ENCODE data around the gene ULBP1.
"Not testable (repeated sequence)": the region's sequence is repeated elsewhere in the genome, so short reads cannot be mapped to it uniquely, and the experiment has no call there.

ULBP1 gene

GRCh38 chr6:150001295-150002008 is 37.7 kb downstream of the ULBP1 start:
- intact Hi-C loops (cut with DNase I), result no loop called here
- no peak for DNase-seq

GRCh38 chr6:150002710-150003109 is 39.0 kb downstream of the ULBP1 start:
- no peak for DNase-seq
- intact Hi-C loops (cut with DNase I), result no loop called here

- DNase-seq; intact Hi-C loops (cut with DNase I): not testable (repeated sequence)
Observed at GRCh38 chr6:150003599-150003998, 39.9 kb downstream of the ULBP1 start.

- no peak for DNase-seq
- intact Hi-C loops (cut with DNase I), result no loop called here
Observed at GRCh38 chr6:150004101-150004782, 40.5 kb downstream of the ULBP1 start.

DNA sequence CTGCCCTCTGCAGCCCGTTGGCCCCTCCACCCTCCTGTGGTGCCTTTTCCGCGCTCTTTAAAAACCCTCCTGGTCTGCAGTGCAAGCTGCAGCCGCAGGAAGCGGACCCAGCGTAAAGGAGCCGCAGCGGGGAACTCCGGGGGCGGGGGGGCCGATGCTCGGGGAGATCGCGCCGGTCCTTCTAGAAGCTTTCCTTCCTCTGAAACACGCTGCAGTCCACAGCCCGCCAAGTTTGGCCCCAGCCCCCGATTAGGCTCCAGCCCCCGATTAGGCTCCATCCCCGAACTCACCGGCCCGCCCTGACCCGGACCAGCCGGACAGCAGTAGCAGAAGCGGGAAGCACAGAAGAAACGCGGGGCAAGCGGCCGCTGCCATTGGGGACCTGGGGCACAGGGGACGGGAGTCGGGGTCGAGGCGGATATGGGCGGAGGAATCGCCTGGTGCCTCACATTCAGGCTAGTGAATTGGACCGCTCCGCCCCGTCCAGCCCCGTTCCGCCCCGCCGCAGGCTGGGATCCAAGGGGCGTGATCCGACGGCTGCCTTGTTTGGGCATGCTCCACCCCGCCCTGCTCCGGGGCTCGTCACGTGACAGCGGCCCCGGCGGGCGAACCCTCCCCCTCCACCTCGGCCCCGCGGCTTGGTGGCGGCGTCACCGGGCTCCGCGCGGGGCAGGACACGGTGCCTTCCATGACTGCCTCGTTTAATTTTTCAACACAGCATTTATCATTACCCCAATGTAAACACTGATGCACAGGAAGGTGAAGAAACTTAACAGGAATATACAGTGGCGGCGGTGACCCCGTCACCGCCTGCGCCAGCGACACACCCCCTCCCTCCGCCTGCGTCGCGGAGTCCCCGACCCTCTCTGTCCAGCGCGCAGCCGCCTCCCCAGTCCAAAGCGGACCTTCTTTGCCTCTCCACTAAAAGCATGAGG is 41.3 kb downstream of the ULBP1 start:
- intact Hi-C loops (cut with DNase I), result no loop called here

GRCh38 chr6:150005761-150006651 is 42.3 kb downstream of the ULBP1 start:
- peak in 1 of 10 donors; percentile 64 for DNase-seq
- intact Hi-C loops (cut with DNase I), result no loop called here

More for the DNA sequence above, 41.3 kb downstream of the ULBP1 start:
- DNase-seq, result peak; percentile 63 to 96 (median 78)

DNA sequence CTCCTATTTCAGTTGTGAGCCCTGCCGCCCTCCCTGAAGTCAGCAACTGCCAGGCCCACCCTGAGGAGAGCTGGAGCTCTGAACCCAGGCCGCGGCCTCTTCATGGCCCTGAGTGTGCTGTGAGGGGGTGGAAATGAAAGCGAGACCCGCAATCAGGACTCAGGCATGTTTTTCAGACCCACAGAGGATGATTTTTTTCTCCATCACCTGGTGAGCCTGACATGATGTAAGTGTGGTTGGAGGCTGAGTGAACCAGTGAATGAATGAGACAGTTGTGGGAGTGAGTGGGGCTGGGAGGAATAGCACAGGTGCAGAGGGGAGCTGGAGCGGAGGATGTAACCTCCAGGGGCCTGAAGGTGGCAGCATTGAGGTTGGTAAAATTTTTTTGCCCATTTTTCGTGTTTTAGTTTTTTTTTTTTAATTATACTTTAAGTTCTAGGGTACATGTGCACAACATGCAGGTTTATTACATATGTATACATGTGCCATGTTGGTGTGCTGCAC is 43.3 kb downstream of the ULBP1 start:
- intact Hi-C loops (cut with DNase I), result no loop called here
- DNase-seq, result peak in 1 of 10 donors; percentile 59

DNA sequence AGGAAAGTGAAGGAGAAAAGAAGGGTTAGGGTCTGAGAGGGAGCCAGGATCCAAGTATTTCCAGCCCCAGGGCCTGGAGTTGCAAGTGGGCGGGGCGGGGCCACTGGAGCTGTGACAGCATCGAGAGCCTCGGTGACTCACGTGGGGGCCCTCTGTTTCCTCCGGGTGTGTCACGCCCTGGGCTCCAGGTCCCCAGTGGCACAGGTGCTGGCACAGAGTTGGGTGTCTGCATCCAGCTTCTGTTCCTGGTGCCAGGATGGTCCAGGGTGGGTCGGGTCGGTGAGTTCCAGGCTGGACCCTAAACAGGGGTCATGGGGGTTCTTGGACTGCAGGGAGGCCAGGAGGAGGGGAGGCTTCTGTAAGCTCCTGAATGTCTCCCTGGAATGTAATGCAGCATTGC is 44.8 kb downstream of the ULBP1 start:
- intact Hi-C loops (cut with DNase I), result no loop called here

GRCh38 chr6:150012846-150013784 is 49.4 kb downstream of the ULBP1 start:
- peak in 1 of 10 donors; percentile 5 for DNase-seq
- intact Hi-C loops (cut with DNase I), result loop anchor here (10.0 kb wide), 1 partner anchor 468 kb away; the partner anchor contains the start of gene PPIL4

More for the DNA sequence above, 44.8 kb downstream of the ULBP1 start:
- peak in 1 of 10 donors; percentile 72 for DNase-seq

- DNase-seq, result not testable (repeated sequence)
- intact Hi-C loops (cut with DNase I), result loop anchor here (10.0 kb wide), 1 partner anchor 469 kb away; the partner anchor contains the start of gene PPIL4
Observed at GRCh38 chr6:150013785-150014622, 50.3 kb downstream of the ULBP1 start.

DNA sequence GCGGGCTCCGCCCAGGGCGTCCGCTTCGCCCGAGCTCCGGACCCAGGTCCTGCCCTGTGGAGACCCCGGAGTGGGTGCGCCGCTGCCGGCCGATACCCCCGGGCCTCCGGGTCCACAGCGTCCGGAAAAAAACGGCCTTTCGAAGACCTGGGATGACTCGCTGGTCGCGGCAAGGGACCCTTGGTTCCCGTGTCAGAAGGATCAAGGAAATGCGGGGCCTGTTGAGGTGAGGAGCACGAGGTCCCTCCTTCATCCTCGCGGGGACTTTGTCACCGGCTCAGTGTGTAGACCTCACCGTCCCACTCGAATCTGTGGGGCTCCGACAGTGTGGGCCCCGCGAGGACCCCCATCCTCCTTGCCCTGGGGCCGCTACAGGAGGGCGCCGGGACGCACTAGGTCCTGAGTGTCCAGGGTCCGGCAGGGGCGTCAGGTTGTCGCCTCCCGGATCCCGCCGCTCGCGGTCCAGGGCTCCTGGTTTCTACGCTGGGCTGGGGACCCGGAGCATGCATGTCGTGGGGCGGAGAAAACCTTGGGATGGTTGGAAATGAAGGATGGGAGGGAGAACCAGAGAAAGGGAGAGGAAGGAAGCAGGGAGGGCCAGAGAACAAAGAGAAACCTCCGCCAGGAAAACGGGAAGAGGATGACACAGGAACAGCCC is 51.0 kb downstream of the ULBP1 start:
- intact Hi-C loops (cut with DNase I), result loop anchor here (5.0 to 10.0 kb wide), 2 partner anchors 182 to 470 kb away; partner anchors contain the start of gene PPIL4
- DNase-seq, result not testable (repeated sequence)

DNA sequence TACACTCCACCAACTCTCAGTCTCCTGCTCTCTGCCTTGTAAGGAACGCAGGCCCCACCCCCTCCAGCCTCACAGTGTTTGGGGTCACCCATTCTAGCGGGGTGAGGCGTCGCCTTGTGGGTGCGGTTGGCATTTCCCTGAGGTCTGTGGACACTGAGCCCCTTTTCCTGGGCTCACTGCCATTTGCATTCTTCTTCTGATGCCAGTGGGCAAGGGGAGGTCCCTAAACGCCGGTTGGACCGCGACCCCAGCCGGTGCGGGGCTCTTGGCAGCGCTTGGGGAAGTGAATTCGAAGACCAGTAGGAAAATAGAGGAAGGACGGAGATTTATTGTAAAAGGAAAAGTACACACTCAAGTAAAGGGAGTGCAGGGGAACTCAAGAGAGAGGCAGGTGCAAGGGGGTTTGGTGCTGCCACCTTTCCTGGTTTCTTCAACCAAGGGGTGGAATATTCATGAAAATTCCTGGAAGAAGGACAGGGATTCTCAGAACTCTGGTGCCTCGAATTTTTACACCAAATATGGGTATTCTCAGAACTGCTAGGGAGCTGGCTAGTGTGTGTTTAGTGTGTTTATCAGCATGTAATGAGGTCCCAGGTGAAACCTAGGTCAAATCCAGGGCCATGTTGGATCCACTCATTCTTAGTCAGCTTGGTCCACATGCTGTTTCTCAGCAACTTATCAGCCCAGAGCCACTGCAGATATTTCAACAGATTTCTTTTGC is 51.7 kb downstream of the ULBP1 start:
- intact Hi-C loops (cut with DNase I), result loop anchor here (1.0 to 10.0 kb wide), 3 partner anchors 81 to 471 kb away; partner anchors contain the start of gene PPIL4
- not testable (repeated sequence) for DNase-seq

- DNase-seq, result peak in 7 of 10 donors; percentile 48 to 93 (median 62)
- intact Hi-C loops (cut with DNase I), result loop anchor here (1.0 to 10.0 kb wide), 3 partner anchors 82 to 472 kb away; partner anchors contain the start of gene PPIL4
Observed at GRCh38 chr6:150016324-150017185, 52.8 kb downstream of the ULBP1 start.

GRCh38 chr6:150017186-150017521 is 53.4 kb downstream of the ULBP1 start:
- DNase-seq, result not testable (repeated sequence)
- intact Hi-C loops (cut with DNase I), result loop anchor here (5.0 to 10.0 kb wide), 2 partner anchors 185 to 472 kb away; partner anchors contain the start of gene PPIL4

Data from posterior cingulate gyrus (tissue), 11 donors.